Measurements from ENCODE around the gene FHIT. TPM values are rescaled to one million over a fixed set of nuclear protein-coding genes. Genes with fewer than 3 reads are reported as not detected.

FHIT gene
- total and polyA plus RNA-seq, 2 experiments from 2014 or later, result 0.22 to 0.90 TPM

GRCh38 chr3:61061092-61061723 lies 190.0 kb downstream of the FHIT start:
- no peak overlapping the region for H2AFZ ChIP-seq
- H3F3A ChIP-seq (ENCODE audit: insufficient read depth), result no peaks in the 10 kb centered on the region
- no peak overlapping the region for H3K9ac ChIP-seq
- H3K9me2 ChIP-seq (ENCODE audit: insufficient read depth), result no peaks in the 10 kb centered on the region
- no peaks in the 10 kb centered on the region for H3K27me3 ChIP-seq (replicated peaks; ENCODE audit: insufficient read depth)
- H3K36me3 ChIP-seq (ENCODE audit: low read depth), result no peaks in the 10 kb centered on the region
- no peak overlapping the region for H3K4me3 ChIP-seq
- no peak for DNase-seq
- H3K4me1 ChIP-seq (ENCODE audit: insufficient read depth), result no peaks in the 10 kb centered on the region
- in situ Hi-C loops (cut with MboI), result no loop called here
- no peak overlapping the region for H3K4me2 ChIP-seq (ENCODE audit: unreplicated experiment)
- WGBS, 2 experiments (ENCODE audit: low coverage in 1 of 2, low lambda C conversion rate in 2 of 2, missing lambda C conversion rate in 2 of 2), result 37 to 38% methylated on average over 2 of the region's 2 CpGs
- H3K27ac ChIP-seq, result no peak overlapping the region
- H3K9me3 ChIP-seq (ENCODE audit: low read depth), result no peaks in the 10 kb centered on the region
- H4K20me1 ChIP-seq (ENCODE audit: insufficient read depth), result no peaks in the 10 kb centered on the region
- H3K79me2 ChIP-seq (ENCODE audit: insufficient read depth), result no peaks in the 10 kb centered on the region
- no peak for TF ChIP-seq EZH2 (IDR thresholded peaks at IDR 0.05; ENCODE audit: insufficient read depth, poor library complexity, severe bottlenecking)
- no peak for TF ChIP-seq EZH2phosphoT487 (IDR thresholded peaks at IDR 0.05; ENCODE audit: insufficient read depth, low read depth)

DNA sequence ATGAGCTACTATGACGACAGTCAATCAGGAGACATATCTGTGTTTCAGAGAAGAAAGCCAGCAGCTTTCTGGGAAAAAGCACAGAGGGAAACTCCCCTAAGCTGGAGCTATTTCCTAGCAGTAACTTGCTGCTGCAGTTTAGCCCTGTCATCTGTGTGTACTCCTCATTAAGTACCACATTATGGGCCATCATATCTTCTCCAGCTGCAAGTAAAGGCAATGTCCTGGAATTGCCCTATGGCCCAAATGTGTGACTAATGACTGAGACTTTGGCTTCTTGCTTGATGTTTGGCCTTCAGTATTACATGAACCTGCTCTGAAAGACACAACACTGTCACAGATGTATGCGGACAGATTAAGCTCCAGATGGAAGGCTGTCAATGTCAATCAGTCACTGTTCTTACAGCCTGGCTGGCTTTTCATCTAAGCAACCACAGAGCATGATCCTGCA lies 190.8 kb downstream of the FHIT start:
- Histone ChIP-seq H3K9ac (no peak overlapping the region), H3K4me2 (ENCODE audit: unreplicated experiment) (no peak overlapping the region), H3K9me3 (ENCODE audit: low read depth) (no peaks in the 10 kb centered on the region), H3F3A (ENCODE audit: insufficient read depth) (no peaks in the 10 kb centered on the region), H2AFZ (no peak overlapping the region), H3K4me1 (ENCODE audit: insufficient read depth) (no peaks in the 10 kb centered on the region), H3K9me2 (ENCODE audit: insufficient read depth) (no peaks in the 10 kb centered on the region), H3K27me3 (replicated peaks; ENCODE audit: insufficient read depth) (no peaks in the 10 kb centered on the region), H3K27ac (no peak overlapping the region), H3K36me3 (ENCODE audit: low read depth) (no peaks in the 10 kb centered on the region), H3K4me3 (no peak overlapping the region), H3K79me2 (ENCODE audit: insufficient read depth) (no peaks in the 10 kb centered on the region), H4K20me1 (ENCODE audit: insufficient read depth) (no peaks in the 10 kb centered on the region)
- no peak for DNase-seq
- TF ChIP-seq EZH2phosphoT487 (IDR thresholded peaks at IDR 0.05; ENCODE audit: insufficient read depth, low read depth), result no peak
- TF ChIP-seq EZH2 (IDR thresholded peaks at IDR 0.05; ENCODE audit: insufficient read depth, poor library complexity, severe bottlenecking), result no peak
- 7 to 22% methylated on average over 2 of the region's 2 CpGs for WGBS, 2 experiments (ENCODE audit: low coverage in 1 of 2, low lambda C conversion rate in 2 of 2, missing lambda C conversion rate in 2 of 2)
- in situ Hi-C loops (cut with MboI), result no loop called here

DNA sequence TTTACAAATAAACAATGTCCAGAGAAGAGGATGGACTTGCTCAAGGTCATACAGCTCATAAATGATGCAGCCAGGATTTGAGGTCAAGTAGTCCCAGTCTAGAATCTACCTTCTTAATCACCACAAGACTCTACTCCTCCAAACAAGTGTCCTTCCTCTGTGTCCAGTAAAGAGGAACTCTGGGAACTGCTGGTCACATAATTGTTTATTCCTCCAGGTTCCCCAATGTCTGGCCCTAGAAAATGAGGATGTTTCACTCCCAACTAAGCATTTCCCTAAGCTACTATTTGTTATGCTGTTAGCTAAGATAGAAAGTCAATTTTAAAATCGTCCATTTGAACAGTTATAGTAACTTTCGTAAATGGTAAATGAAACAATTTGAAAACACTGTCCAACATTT lies 192.4 kb downstream of the FHIT start:
- no peaks in the 10 kb centered on the region for H3K9me3 ChIP-seq (ENCODE audit: low read depth)
- no peaks in the 10 kb centered on the region for H3K79me2 ChIP-seq (ENCODE audit: insufficient read depth)
- H3F3A ChIP-seq (ENCODE audit: insufficient read depth), result no peaks in the 10 kb centered on the region
- H3K9ac ChIP-seq, result no peak overlapping the region
- no peak overlapping the region for H3K4me2 ChIP-seq (ENCODE audit: unreplicated experiment)
- DNase-seq, result no peak
- no peaks in the 10 kb centered on the region for H3K27me3 ChIP-seq (replicated peaks; ENCODE audit: insufficient read depth)
- no peaks in the 10 kb centered on the region for H4K20me1 ChIP-seq (ENCODE audit: insufficient read depth)
- H3K4me1 ChIP-seq (ENCODE audit: insufficient read depth), result no peaks in the 10 kb centered on the region
- WGBS, 2 experiments (ENCODE audit: low coverage in 1 of 2, low lambda C conversion rate in 2 of 2, missing lambda C conversion rate in 2 of 2), result 71 to 83% methylated on average over 2 of the region's 2 CpGs
- TF ChIP-seq EZH2 (IDR thresholded peaks at IDR 0.05; ENCODE audit: insufficient read depth, poor library complexity, severe bottlenecking) (no peak), EZH2phosphoT487 (IDR thresholded peaks at IDR 0.05; ENCODE audit: insufficient read depth, low read depth) (no peak)
- H3K9me2 ChIP-seq (ENCODE audit: insufficient read depth), result no peaks in the 10 kb centered on the region
- in situ Hi-C loops (cut with MboI), result no loop called here
- H3K4me3 ChIP-seq, result no peak overlapping the region
- H3K36me3 ChIP-seq (ENCODE audit: low read depth), result no peaks in the 10 kb centered on the region
- no peak overlapping the region for H2AFZ ChIP-seq
- H3K27ac ChIP-seq, result no peak overlapping the region

DNA sequence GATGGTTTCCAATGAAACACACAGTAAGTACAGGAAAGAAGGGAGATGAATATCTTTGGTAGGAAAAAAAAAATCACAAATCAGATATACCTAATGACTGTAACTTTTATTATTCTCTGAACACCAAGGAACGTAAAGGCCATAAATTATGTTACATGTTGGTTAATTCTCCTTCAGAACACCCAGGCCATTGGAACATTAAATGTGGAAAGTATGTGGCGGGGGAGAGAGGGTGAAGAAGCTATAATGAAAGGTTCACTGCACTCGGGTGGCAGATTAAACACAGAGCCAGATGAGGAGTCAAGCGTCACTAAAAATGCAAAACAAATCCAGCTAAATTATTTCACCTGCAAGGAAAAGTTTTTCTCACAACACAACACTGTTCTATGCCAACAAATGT lies 193.8 kb downstream of the FHIT start:
- H3K4me3 ChIP-seq, result no peak overlapping the region
- H3K36me3 ChIP-seq (ENCODE audit: low read depth), result no peaks in the 10 kb centered on the region
- H2AFZ ChIP-seq, result no peak overlapping the region
- H3K27ac ChIP-seq, result no peak overlapping the region
- WGBS, 2 experiments (ENCODE audit: low coverage in 1 of 2, low lambda C conversion rate in 2 of 2, missing lambda C conversion rate in 2 of 2), result 31 to 34% methylated on average over 4 of the region's 4 CpGs
- no peaks in the 10 kb centered on the region for H3K9me2 ChIP-seq (ENCODE audit: insufficient read depth)
- in situ Hi-C loops (cut with MboI), result no loop called here
- H4K20me1 ChIP-seq (ENCODE audit: insufficient read depth), result no peaks in the 10 kb centered on the region
- H3K4me1 ChIP-seq (ENCODE audit: insufficient read depth), result no peaks in the 10 kb centered on the region
- DNase-seq, result no peak
- no peak for TF ChIP-seq EZH2phosphoT487 (IDR thresholded peaks at IDR 0.05; ENCODE audit: insufficient read depth, low read depth)
- TF ChIP-seq EZH2 (IDR thresholded peaks at IDR 0.05; ENCODE audit: insufficient read depth, poor library complexity, severe bottlenecking), result no peak
- H3K4me2 ChIP-seq (ENCODE audit: unreplicated experiment), result no peak overlapping the region
- H3K79me2 ChIP-seq (ENCODE audit: insufficient read depth), result no peaks in the 10 kb centered on the region
- H3K27me3 ChIP-seq (replicated peaks; ENCODE audit: insufficient read depth), result no peaks in the 10 kb centered on the region
- no peaks in the 10 kb centered on the region for H3F3A ChIP-seq (ENCODE audit: insufficient read depth)
- no peak overlapping the region for H3K9ac ChIP-seq
- no peaks in the 10 kb centered on the region for H3K9me3 ChIP-seq (ENCODE audit: low read depth)

Measured in GM23248 (cell line).